WTC11 (cell line): ENCODE data around the gene OPCML. TPM values are rescaled to one million over a fixed set of nuclear protein-coding genes. Genes with fewer than 3 reads are reported as not detected.

Experiments
- ATAC-seq: fragments of 200-7000 bp; cut with Tn5 transposase; 2 replicates; pipeline ENCODE4 v1.10.0; 2021; ENCODE audit warnings: mild to moderate bottlenecking, moderate library complexity
- CTCF ChIA-PET: fragments of 300-600 bp; sonication (Branson Sonifier 250); formaldehyde crosslinking; loops from one replicate; lab custom pipeline; 2021; ENCODE audit warnings: antibody characterized with exemption; lab: Charles Lee
- POLR2A ChIA-PET: fragments of 350-600 bp; sonication (Branson Sonifier 250); formaldehyde crosslinking; loops from one replicate; lab custom pipeline; 2021; ENCODE audit warnings: antibody characterized with exemption; lab: Charles Lee
- DNase-seq: peaks from one replicate; pipeline ENCODE4 v3.0.0; 2021; ENCODE audit warnings: low spot score
- H3K27ac Mint-ChIP-seq: 2 replicates; pipeline ENCODE4 v1.8.0; 2021; ENCODE audit warnings: mixed read lengths
- H3K27me3 Mint-ChIP-seq: 2 replicates; pipeline ENCODE4 v1.8.0; 2021; ENCODE audit warnings: low read depth, mild to moderate bottlenecking, moderate library complexity, mixed read lengths
- H3K36me3 Mint-ChIP-seq: 2 replicates; pipeline ENCODE4 v1.8.0; 2021; ENCODE audit warnings: mixed read lengths
- H3K4me1 Mint-ChIP-seq: 2 replicates; pipeline ENCODE4 v1.8.0; 2022; ENCODE audit warnings: mixed read lengths
- H3K4me3 Mint-ChIP-seq: 2 replicates; pipeline ENCODE4 v1.8.0; 2021; ENCODE audit warnings: mild to moderate bottlenecking, moderate library complexity, mixed read lengths
- H3K9me3 Mint-ChIP-seq: 2 replicates; pipeline ENCODE4 v1.8.0; 2021; ENCODE audit warnings: mixed read lengths
- AR ChIP-seq: fragments of 250-450 bp; sonication (Bioruptor Pico); IDR thresholded peaks from 2 replicates; pipeline ENCODE4 v1.9.0; 2021; ENCODE audit warnings: mild to moderate bottlenecking
- ARID4B ChIP-seq: sonication (generic); formaldehyde crosslinking; IDR thresholded peaks from 2 replicates; pipeline ENCODE4 v1.8.0; 2023; ENCODE audit warnings: missing genetic modification reagents, mild to moderate bottlenecking, borderline replicate concordance
- ATF6 ChIP-seq: sonication (generic); formaldehyde crosslinking; IDR thresholded peaks from 2 replicates; pipeline ENCODE4 v1.8.1; 2023; ENCODE audit warnings: mild to moderate bottlenecking, missing genetic modification reagents
- EMX1 ChIP-seq: fragments of 250-450 bp; sonication (Bioruptor Pico); IDR thresholded peaks from 2 replicates; pipeline ENCODE4 v1.8.0; 2021; ENCODE audit warnings: mild to moderate bottlenecking
- ESRRA ChIP-seq: sonication (generic); formaldehyde crosslinking; IDR thresholded peaks from 2 replicates; pipeline ENCODE4 v1.8.1; 2022; ENCODE audit warnings: mild to moderate bottlenecking, missing genetic modification reagents, borderline replicate concordance
- ETV6 ChIP-seq: sonication (generic); formaldehyde crosslinking; IDR thresholded peaks from 2 replicates; pipeline ENCODE4 v1.8.1; 2022; ENCODE audit warnings: mild to moderate bottlenecking, missing genetic modification reagents
- MXD4 ChIP-seq: fragments of 250-450 bp; sonication (Bioruptor Pico); IDR thresholded peaks from 2 replicates; pipeline ENCODE4 v1.8.0; 2021; ENCODE audit warnings: mild to moderate bottlenecking, moderate library complexity, borderline replicate concordance
- NFYB ChIP-seq: sonication (generic); formaldehyde crosslinking; conservative IDR thresholded peaks from 2 replicates; pipeline ENCODE4 v1.8.0; 2022; ENCODE audit warnings: low read depth, missing genetic modification reagents
- NR1H2 ChIP-seq: sonication (generic); formaldehyde crosslinking; IDR thresholded peaks from 2 replicates; pipeline ENCODE4 v1.9.0; 2021; ENCODE audit warnings: mild to moderate bottlenecking, moderate library complexity, missing genetic modification reagents
- RORB ChIP-seq: fragments of 250-450 bp; sonication (Bioruptor Pico); IDR thresholded peaks from 2 replicates; pipeline ENCODE4 v1.9.0; 2021; ENCODE audit warnings: mild to moderate bottlenecking
- TCF7 ChIP-seq: sonication (generic); formaldehyde crosslinking; IDR thresholded peaks from 2 replicates; pipeline ENCODE4 v1.8.0; 2022; ENCODE audit warnings: mild to moderate bottlenecking, low read depth, missing genetic modification reagents, moderate library complexity
- TP53 ChIP-seq: sonication (generic); formaldehyde crosslinking; IDR thresholded peaks from 2 replicates; pipeline ENCODE4 v1.8.1; 2023; ENCODE audit warnings: mild to moderate bottlenecking, missing genetic modification reagents
- ZNF219 ChIP-seq: sonication (generic); formaldehyde crosslinking; IDR thresholded peaks from 2 replicates; pipeline ENCODE4 v1.8.0; 2023; ENCODE audit warnings: missing genetic modification reagents, mild to moderate bottlenecking, borderline replicate concordance
- ZNF232 ChIP-seq: sonication (generic); formaldehyde crosslinking; IDR thresholded peaks from 2 replicates; pipeline ENCODE4 v1.8.0; 2022; ENCODE audit warnings: mild to moderate bottlenecking, missing genetic modification reagents
- total RNA-seq: library from RNA; stranded (reverse); gene quantifications from 3 replicates; pipeline ENCODE4 v1.2.3, GENCODE V29; 2021
- TF ChIP-seq, protein P1 (sequence below): fragments of 250-450 bp; sonication (Bioruptor Pico); IDR thresholded peaks from 2 replicates; pipeline ENCODE4 v1.9.0; 2021; ENCODE audit warnings: mild to moderate bottlenecking
- TF ChIP-seq, protein P2 (sequence below): sonication (generic); formaldehyde crosslinking; IDR thresholded peaks from 2 replicates; pipeline ENCODE4 v1.8.1; 2022; ENCODE audit warnings: low read depth, mild to moderate bottlenecking, moderate library complexity, missing genetic modification reagents, borderline replicate concordance

OPCML gene
- total RNA-seq, 1 experiment from 2014 or later, result 1.5 TPM

GRCh38 chr11:133004369-133004768, 527.9 kb downstream of the OPCML start (continued):
- TF ChIP-seq TP53 (no peak), ETV6 (no peak), MXD4 (no peak), ZNF219 (no peak), RORB (no peak), EMX1 (no peak), ARID4B (CRISPR knock-in tag) (no peak)
- TF ChIP-seq, protein P1, sequence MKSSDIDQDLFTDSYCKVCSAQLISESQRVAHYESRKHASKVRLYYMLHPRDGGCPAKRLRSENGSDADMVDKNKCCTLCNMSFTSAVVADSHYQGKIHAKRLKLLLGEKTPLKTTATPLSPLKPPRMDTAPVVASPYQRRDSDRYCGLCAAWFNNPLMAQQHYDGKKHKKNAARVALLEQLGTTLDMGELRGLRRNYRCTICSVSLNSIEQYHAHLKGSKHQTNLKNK, result no peak

DNA sequence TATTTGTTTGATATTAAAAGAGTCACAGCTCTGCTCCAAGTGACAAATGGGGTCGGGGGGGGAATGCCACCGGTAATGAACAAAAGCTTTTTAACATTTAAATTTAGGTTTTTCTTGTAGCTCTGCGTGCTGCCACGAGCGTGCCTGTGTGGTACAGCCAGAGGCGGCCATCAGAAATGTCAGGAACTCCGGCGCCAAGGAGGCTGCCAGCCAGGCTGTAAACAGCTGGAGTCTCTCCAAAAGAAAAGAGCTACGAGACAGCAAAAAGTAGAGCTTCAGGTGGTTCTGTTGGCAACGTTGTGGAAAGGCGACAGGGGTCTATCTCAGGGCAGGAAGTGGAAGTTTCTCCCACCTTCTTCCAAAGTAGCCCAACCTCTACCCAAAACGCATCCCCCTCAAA, 532.8 kb downstream of the OPCML start:
- TF ChIP-seq ESRRA (CRISPR knock-in tag), result no peak
- no peak for TF ChIP-seq TCF7 (CRISPR knock-in tag)
- TF ChIP-seq, protein P2, sequence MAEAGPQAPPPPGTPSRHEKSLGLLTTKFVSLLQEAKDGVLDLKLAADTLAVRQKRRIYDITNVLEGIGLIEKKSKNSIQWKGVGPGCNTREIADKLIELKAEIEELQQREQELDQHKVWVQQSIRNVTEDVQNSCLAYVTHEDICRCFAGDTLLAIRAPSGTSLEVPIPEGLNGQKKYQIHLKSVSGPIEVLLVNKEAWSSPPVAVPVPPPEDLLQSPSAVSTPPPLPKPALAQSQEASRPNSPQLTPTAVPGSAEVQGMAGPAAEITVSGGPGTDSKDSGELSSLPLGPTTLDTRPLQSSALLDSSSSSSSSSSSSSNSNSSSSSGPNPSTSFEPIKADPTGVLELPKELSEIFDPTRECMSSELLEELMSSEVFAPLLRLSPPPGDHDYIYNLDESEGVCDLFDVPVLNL (CRISPR knock-in tag), result no peak
- TF ChIP-seq NR1H2 (CRISPR knock-in tag), result no peak
- TF ChIP-seq ZNF232 (CRISPR knock-in tag), result no peak
- TF ChIP-seq AR (CRISPR knock-in tag), result no peak
- TF ChIP-seq NFYB (CRISPR knock-in tag), result no peak
- TF ChIP-seq ATF6, result no peak
- Mint-ChIP-seq H3K4me1 (peaks cover 19% of the 10 kb centered on the region), H3K9me3 (peaks cover 17% of the 10 kb centered on the region), H3K27ac (no peak overlapping the region), H3K4me3 (no peak overlapping the region), H3K27me3 (peaks cover 36% of the 10 kb centered on the region), H3K36me3 (no peaks in the 10 kb centered on the region; the same call in 1 of the 2 replicates)
- ChIA-PET POLR2A (interaction anchor here (0.6 kb wide), 2 partner anchors 49 to 782 kb away, joined by 3 to 4 read pairs; no protein-coding TSS in a partner anchor), CTCF (interaction anchor here (0.9 to 1.8 kb wide), 5 partner anchors 21 to 79 kb away, joined by 4 to 7 read pairs (median 5); no protein-coding TSS in a partner anchor)
- ATAC-seq (peak; percentile 48; the same call in 1 of the 2 replicates), DNase-seq (no peak)
